ENCODE measurements around the gene DACH1. TPM values are rescaled to one million over a fixed set of nuclear protein-coding genes. Genes with fewer than 3 reads are reported as not detected.
A peak's percentile ranks its signal among the peaks of the same experiment; 100 is the strongest.

DACH1 gene
- polyA plus RNA-seq, 3 donors = 0.03 to 0.69 (median 0.26) TPM

GRCh38 chr13:71613066-71613745, 253.8 kb downstream of the DACH1 start:
- intact Hi-C loops (cut with micrococcal nuclease) = no loop called here
- H2AFZ ChIP-seq (ENCODE audit: insufficient read depth, low read depth, low read length, poor library complexity, severe bottlenecking) = peak overlapping the region; percentile 38

GRCh38 chr13:71611292-71611691, 255.7 kb downstream of the DACH1 start:
- Mint-ChIP-seq H3K27me3 (ENCODE audit: low read depth in 3 of 3) (peaks cover 0 to 3% (median 0%) of the 10 kb centered on the region in 3 donors), H3K9me3 (peaks cover 0 to 3% (median 0%) of the 10 kb centered on the region in 7 donors), H3K4me1 (peaks cover 44% of the 10 kb centered on the region), H3K27ac (no peak overlapping the region), H3K4me3 (peak overlapping the region; percentile 52 to 75), H3K36me3 (no peaks in the 10 kb centered on the region)
- Histone ChIP-seq H3K27me3 (ENCODE audit: control insufficient read depth in 2 of 2, insufficient read depth in 2 of 2, low read length in 2 of 2) (no peaks in the 10 kb centered on the region), H3K79me2 (ENCODE audit: insufficient read depth, low read length) (no peaks in the 10 kb centered on the region), H4K20me1 (ENCODE audit: insufficient read depth, low read length) (no peaks in the 10 kb centered on the region), H3K4me2 (replicated peaks; ENCODE audit: extremely low read depth, low read length, poor library complexity, severe bottlenecking) (peak overlapping the region; percentile 65), H3K4me1 (ENCODE audit: control insufficient read depth in 1 of 2, insufficient read depth in 2 of 2, low read length in 2 of 2) (peaks cover 24 to 43% of the 10 kb centered on the region in 2 donors), H3K4me3 (replicated peaks in 1 of 3; ENCODE audit: low read depth in 2 of 3, low read length in 3 of 3) (peak overlapping the region; percentile 7 to 45 (median 9)), H3K36me3 (replicated peaks in 1 of 2; ENCODE audit: control insufficient read depth in 1 of 2, insufficient read depth in 2 of 2, low read length in 2 of 2) (no peaks in the 10 kb centered on the region), H2AFZ (ENCODE audit: insufficient read depth, low read depth, low read length, poor library complexity, severe bottlenecking) (peak overlapping the region; percentile 51), H3K9ac (ENCODE audit: insufficient read depth, low read length, poor library complexity, severe bottlenecking) (no peak overlapping the region), H3K9me3 (replicated peaks in 1 of 2; ENCODE audit: control insufficient read depth in 1 of 2, insufficient read depth in 1 of 2, low read length in 2 of 2) (no peaks in the 10 kb centered on the region), H3K27ac (ENCODE audit: low read depth in 1 of 2, low read length in 2 of 2) (peak overlapping the region in 1 of 2 donors; percentile 42)
- WGBS (ENCODE audit: insufficient coverage) = no CpG with 5 or more reads among the region's 3 CpGs
- no peak for TF ChIP-seq CTCF (IDR thresholded peaks at IDR 0.05)
- DNase-seq = no peak
- intact Hi-C loops (cut with micrococcal nuclease) = no loop called here

More at GRCh38 chr13:71613066-71613745, 253.8 kb downstream of the DACH1 start:
- Histone ChIP-seq H3K4me3 (replicated peaks in 1 of 3; ENCODE audit: low read depth in 2 of 3, low read length in 3 of 3) (peak overlapping the region; percentile 12 to 67 (median 30)), H3K4me2 (replicated peaks; ENCODE audit: extremely low read depth, low read length, poor library complexity, severe bottlenecking) (peak overlapping the region; percentile 68), H3K4me1 (ENCODE audit: control insufficient read depth in 1 of 2, insufficient read depth in 2 of 2, low read length in 2 of 2) (peaks cover 27 to 50% of the 10 kb centered on the region in 2 donors), H3K9ac (ENCODE audit: insufficient read depth, low read length, poor library complexity, severe bottlenecking) (no peak overlapping the region), H3K27ac (ENCODE audit: low read depth in 1 of 2, low read length in 2 of 2) (peak overlapping the region; percentile 25 to 50), H3K9me3 (replicated peaks in 1 of 2; ENCODE audit: control insufficient read depth in 1 of 2, insufficient read depth in 1 of 2, low read length in 2 of 2) (no peaks in the 10 kb centered on the region), H3K79me2 (ENCODE audit: insufficient read depth, low read length) (no peaks in the 10 kb centered on the region), H3K27me3 (ENCODE audit: control insufficient read depth in 2 of 2, insufficient read depth in 2 of 2, low read length in 2 of 2) (no peaks in the 10 kb centered on the region), H4K20me1 (ENCODE audit: insufficient read depth, low read length) (no peaks in the 10 kb centered on the region), H3K36me3 (replicated peaks in 1 of 2; ENCODE audit: control insufficient read depth in 1 of 2, insufficient read depth in 2 of 2, low read length in 2 of 2) (no peaks in the 10 kb centered on the region)
- no peak for TF ChIP-seq CTCF (IDR thresholded peaks at IDR 0.05)
- Mint-ChIP-seq H3K4me1 (peaks cover 54% of the 10 kb centered on the region), H3K27ac (peak overlapping the region; percentile 3 to 68 (median 36)), H3K27me3 (ENCODE audit: low read depth in 3 of 3) (peaks cover 0 to 3% (median 0%) of the 10 kb centered on the region in 3 donors), H3K9me3 (peaks cover 0 to 3% (median 0%) of the 10 kb centered on the region in 7 donors), H3K4me3 (peak overlapping the region; percentile 64 to 89), H3K36me3 (no peaks in the 10 kb centered on the region)
- 0% methylated on average over 3 of the region's 6 CpGs for WGBS (ENCODE audit: insufficient coverage)
- DNase-seq = peak; percentile 20 to 29 (median 28)

Data from CD14-positive monocyte (primary cell).